ENCODE measurements around the gene C17orf67.

C17orf67 gene

DNA sequence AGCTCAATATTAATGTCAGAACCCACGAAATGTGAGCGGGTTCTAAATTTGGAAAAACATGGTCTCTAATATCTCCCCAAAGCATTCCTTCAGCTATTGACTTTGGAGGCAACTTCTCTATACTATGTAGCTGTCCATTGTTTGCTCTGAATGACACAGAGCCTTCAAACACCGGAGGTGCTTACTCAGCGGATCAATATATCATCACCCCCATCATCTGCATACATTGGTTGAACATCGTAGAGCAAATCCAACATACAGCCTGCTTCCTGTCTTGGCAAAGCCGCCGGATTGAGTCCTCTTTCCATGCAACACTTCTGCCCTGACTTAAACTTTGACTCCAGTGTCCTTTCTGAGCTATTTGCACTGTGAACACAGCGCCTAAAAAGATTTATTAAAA, 61.3 kb downstream of the C17orf67 start:
- no peak for DNase-seq
- TF ChIP-seq, protein P1, sequence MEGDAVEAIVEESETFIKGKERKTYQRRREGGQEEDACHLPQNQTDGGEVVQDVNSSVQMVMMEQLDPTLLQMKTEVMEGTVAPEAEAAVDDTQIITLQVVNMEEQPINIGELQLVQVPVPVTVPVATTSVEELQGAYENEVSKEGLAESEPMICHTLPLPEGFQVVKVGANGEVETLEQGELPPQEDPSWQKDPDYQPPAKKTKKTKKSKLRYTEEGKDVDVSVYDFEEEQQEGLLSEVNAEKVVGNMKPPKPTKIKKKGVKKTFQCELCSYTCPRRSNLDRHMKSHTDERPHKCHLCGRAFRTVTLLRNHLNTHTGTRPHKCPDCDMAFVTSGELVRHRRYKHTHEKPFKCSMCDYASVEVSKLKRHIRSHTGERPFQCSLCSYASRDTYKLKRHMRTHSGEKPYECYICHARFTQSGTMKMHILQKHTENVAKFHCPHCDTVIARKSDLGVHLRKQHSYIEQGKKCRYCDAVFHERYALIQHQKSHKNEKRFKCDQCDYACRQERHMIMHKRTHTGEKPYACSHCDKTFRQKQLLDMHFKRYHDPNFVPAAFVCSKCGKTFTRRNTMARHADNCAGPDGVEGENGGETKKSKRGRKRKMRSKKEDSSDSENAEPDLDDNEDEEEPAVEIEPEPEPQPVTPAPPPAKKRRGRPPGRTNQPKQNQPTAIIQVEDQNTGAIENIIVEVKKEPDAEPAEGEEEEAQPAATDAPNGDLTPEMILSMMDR (IDR thresholded peaks at IDR 0.05; ENCODE audit: low read depth, low read length): no peak
- Histone ChIP-seq H3K4me1 (no peaks in the 10 kb centered on the region), H3K4me3 (ENCODE audit: low read depth, low read length) (no peak overlapping the region), H3K9me3 (no peaks in the 10 kb centered on the region), H3K27me3 (peaks cover 30% of the 10 kb centered on the region), H3K36me3 (no peaks in the 10 kb centered on the region)

DNA sequence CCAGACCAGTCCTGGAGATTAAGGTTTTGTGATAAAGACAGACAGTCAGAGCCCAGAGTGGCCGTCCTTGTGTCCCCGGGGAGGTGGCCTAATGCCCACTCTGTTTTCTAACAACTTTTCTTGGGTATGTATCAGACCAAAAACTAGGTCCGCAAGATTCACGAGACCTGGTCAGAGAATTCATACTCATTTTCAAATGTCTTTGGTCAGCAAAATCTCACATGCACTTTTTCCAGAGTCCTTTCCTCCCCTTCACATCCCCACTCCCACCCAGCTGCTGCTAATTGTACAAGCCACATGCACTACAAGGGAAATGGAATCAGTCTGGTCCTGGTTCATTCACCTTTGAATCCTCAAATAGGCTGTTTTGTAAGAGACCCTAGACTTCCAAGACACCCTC, 61.7 kb downstream of the C17orf67 start:
- Histone ChIP-seq H3K27me3 (peaks cover 33% of the 10 kb centered on the region), H3K36me3 (no peaks in the 10 kb centered on the region), H3K9me3 (no peaks in the 10 kb centered on the region), H3K4me3 (ENCODE audit: low read depth, low read length) (no peak overlapping the region), H3K4me1 (no peaks in the 10 kb centered on the region)
- no peak for DNase-seq
- TF ChIP-seq, protein P1 (IDR thresholded peaks at IDR 0.05; ENCODE audit: low read depth, low read length): no peak

DNA sequence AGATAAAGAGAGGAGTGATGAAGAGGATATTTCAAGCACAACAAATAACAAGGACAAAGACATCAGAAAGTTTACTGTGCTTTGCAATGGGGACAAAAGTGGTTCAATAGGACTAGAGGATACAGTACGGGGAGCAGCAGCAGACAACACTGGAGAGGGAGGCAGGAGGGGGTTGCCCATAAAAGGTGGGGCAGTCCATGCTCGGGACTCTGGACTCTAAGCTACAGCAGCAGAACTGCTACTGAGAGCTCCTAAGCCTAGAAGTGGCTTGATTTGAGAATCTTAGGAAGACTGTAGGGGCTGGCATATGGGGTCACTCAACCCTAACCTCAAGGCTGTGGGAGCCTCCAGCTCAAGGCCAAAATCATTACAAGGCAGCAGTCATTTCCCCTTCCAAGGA, 62.2 kb downstream of the C17orf67 start:
- TF ChIP-seq, protein P1 (IDR thresholded peaks at IDR 0.05; ENCODE audit: low read depth, low read length): no peak
- H3K9me3 ChIP-seq: no peaks in the 10 kb centered on the region

DNA sequence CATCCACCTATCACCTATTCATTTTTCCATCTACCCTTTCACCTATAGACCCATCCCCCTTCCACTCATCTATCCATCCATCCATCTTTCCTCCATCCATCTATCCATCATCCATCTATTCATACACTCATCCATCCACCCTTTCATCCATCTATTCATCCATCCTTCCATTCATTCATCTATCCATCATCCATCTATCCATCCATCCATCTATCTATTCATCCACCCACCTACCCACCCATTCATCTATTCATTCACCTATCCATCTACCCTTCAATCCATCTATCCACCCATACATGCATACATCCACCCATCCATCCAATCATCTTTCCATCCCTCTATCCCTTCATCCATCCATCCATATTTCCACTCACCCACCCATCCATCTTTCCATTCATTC, 63.3 kb downstream of the C17orf67 start:
- H3K4me3 ChIP-seq (ENCODE audit: low read depth, low read length): no peak overlapping the region
- H3K9me3 ChIP-seq: no peaks in the 10 kb centered on the region
- TF ChIP-seq, protein P1 (IDR thresholded peaks at IDR 0.05; ENCODE audit: low read depth, low read length): no peak
- H3K27me3 ChIP-seq: peaks cover 35% of the 10 kb centered on the region
- H3K4me1 ChIP-seq: no peaks in the 10 kb centered on the region
- no peak for DNase-seq
- no peaks in the 10 kb centered on the region for H3K36me3 ChIP-seq

More for the DNA sequence above, 62.2 kb downstream of the C17orf67 start:
- Histone ChIP-seq H3K4me1 (no peaks in the 10 kb centered on the region), H3K36me3 (no peaks in the 10 kb centered on the region), H3K4me3 (ENCODE audit: low read depth, low read length) (no peak overlapping the region), H3K27me3 (peaks cover 33% of the 10 kb centered on the region)
- no peak for DNase-seq

DNA sequence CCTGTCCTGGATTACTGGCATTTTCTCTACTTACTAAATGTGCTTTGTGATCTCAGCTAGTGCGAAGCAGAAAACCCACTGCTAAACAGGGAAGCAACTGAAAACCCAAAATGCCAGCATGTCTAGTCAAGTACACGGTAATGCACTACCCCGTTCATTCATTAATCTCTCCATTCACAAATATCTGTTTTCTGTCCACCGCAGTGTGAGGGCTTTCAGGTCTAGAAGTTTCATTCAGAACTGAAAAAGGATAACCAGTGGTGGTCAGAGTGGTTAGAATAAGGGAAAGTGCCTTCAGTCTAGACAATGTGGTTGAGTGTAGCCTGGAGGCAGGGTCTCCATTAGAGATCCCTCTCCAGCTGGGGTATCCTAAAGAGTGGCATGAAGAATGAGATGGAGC, 68.3 kb downstream of the C17orf67 start:
- H3K27me3 ChIP-seq: peaks cover 32% of the 10 kb centered on the region
- no peak for DNase-seq
- no peaks in the 10 kb centered on the region for H3K4me1 ChIP-seq
- H3K36me3 ChIP-seq: no peaks in the 10 kb centered on the region
- TF ChIP-seq, protein P1 (IDR thresholded peaks at IDR 0.05; ENCODE audit: low read depth, low read length): no peak
- H3K4me3 ChIP-seq (ENCODE audit: low read depth, low read length): no peak overlapping the region
- no peaks in the 10 kb centered on the region for H3K9me3 ChIP-seq

DNA sequence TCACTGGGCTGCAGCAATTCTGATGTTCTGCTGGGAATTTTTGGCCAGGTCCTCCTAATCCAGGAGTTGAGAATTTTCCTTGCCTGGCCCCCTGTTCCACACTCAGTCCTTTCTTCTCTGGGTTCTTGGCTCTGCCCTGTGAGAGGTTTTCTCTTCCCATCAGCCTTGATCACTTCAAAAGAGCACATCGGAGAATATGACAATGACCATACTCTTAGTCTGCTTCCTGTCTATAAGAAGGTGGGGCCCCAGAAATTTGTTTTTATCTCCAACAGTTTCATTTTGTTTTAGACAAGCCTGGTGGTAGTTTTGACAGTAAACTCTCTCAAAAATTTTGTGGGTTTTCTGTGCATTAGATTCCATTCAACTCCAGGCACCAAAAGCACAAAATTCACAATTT, 70.7 kb downstream of the C17orf67 start:
- Histone ChIP-seq H3K36me3 (no peaks in the 10 kb centered on the region), H3K27me3 (peaks cover 24% of the 10 kb centered on the region), H3K4me3 (ENCODE audit: low read depth, low read length) (no peak overlapping the region), H3K4me1 (no peaks in the 10 kb centered on the region), H3K9me3 (no peaks in the 10 kb centered on the region)
- DNase-seq: no peak
- TF ChIP-seq, protein P1 (IDR thresholded peaks at IDR 0.05; ENCODE audit: low read depth, low read length): no peak
